ENCODE measurements around the gene PRKCSH. TPM values are rescaled to one million over a fixed set of nuclear protein-coding genes. Genes with fewer than 3 reads are reported as not detected.

The PRKCSH gene
- polyA plus RNA-seq, 3 donors: 24.9 to 172 (median 28.4) TPM

GRCh38 chr19:11448410-11448809 lies 13.0 kb downstream of the PRKCSH start:
- Histone ChIP-seq H3K27me3 (ENCODE audit: control insufficient read depth in 2 of 2, insufficient read depth in 2 of 2, low read length in 2 of 2) (no peaks in the 10 kb centered on the region), H3K9ac (ENCODE audit: insufficient read depth, low read length, poor library complexity, severe bottlenecking) (no peak overlapping the region), H2AFZ (ENCODE audit: insufficient read depth, low read depth, low read length, poor library complexity, severe bottlenecking) (no peak overlapping the region), H3K36me3 (replicated peaks in 1 of 2; ENCODE audit: control insufficient read depth in 1 of 2, insufficient read depth in 2 of 2, low read length in 2 of 2) (peaks cover 59 to 77% of the 10 kb centered on the region in 2 donors), H3K27ac (ENCODE audit: low read depth in 1 of 2, low read length in 2 of 2) (no peak overlapping the region), H3K9me3 (replicated peaks in 1 of 2; ENCODE audit: control insufficient read depth in 1 of 2, insufficient read depth in 1 of 2, low read length in 2 of 2) (no peaks in the 10 kb centered on the region), H3K79me2 (ENCODE audit: insufficient read depth, low read length) (no peaks in the 10 kb centered on the region), H3K4me3 (replicated peaks in 1 of 3; ENCODE audit: low read depth in 2 of 3, low read length in 3 of 3) (no peak overlapping the region), H4K20me1 (ENCODE audit: insufficient read depth, low read length) (peaks cover 23% of the 10 kb centered on the region), H3K4me1 (ENCODE audit: control insufficient read depth in 1 of 2, insufficient read depth in 2 of 2, low read length in 2 of 2) (no peaks in the 10 kb centered on the region), H3K4me2 (replicated peaks; ENCODE audit: extremely low read depth, low read length, poor library complexity, severe bottlenecking) (no peak overlapping the region)
- 91% methylated on average over 12 of the region's 13 CpGs for WGBS (ENCODE audit: insufficient coverage)
- H3K27me3 Mint-ChIP-seq (ENCODE audit: low read depth in 3 of 3): peaks cover 0 to 3% (median 3%) of the 10 kb centered on the region in 3 donors
- H3K9me3 Mint-ChIP-seq: peaks cover 0 to 1% (median 0%) of the 10 kb centered on the region in 7 donors
- H3K4me3 Mint-ChIP-seq: no peak overlapping the region
- DNase-seq: no peak
- peaks cover 40 to 69% of the 10 kb centered on the region in 2 donors for H3K36me3 Mint-ChIP-seq
- TF ChIP-seq CTCF (IDR thresholded peaks at IDR 0.05): no peak
- H3K27ac Mint-ChIP-seq: no peak overlapping the region
- no peaks in the 10 kb centered on the region for H3K4me1 Mint-ChIP-seq
- intact Hi-C loops (cut with micrococcal nuclease): loop anchor here in 1 of 2 donors (5.0 kb wide), 1 partner anchor 161 kb away; no protein-coding TSS in a partner anchor

GRCh38 chr19:11448923-11449554 lies 13.6 kb downstream of the PRKCSH start:
- H3K27ac ChIP-seq (ENCODE audit: low read depth in 1 of 2, low read length in 2 of 2): no peak overlapping the region
- H3K4me1 ChIP-seq (ENCODE audit: control insufficient read depth in 1 of 2, insufficient read depth in 2 of 2, low read length in 2 of 2): no peaks in the 10 kb centered on the region
- Mint-ChIP-seq H3K27me3 (ENCODE audit: low read depth in 3 of 3) (peaks cover 0 to 3% (median 2%) of the 10 kb centered on the region in 3 donors), H3K9me3 (peaks cover 0 to 1% (median 0%) of the 10 kb centered on the region in 7 donors), H3K4me3 (no peak overlapping the region), H3K27ac (no peak overlapping the region), H3K36me3 (peaks cover 39 to 63% of the 10 kb centered on the region in 2 donors), H3K4me1 (no peaks in the 10 kb centered on the region)
- H3K36me3 ChIP-seq (replicated peaks in 1 of 2; ENCODE audit: control insufficient read depth in 1 of 2, insufficient read depth in 2 of 2, low read length in 2 of 2): peaks cover 56 to 70% of the 10 kb centered on the region in 2 donors
- 97% methylated on average over 28 of the region's 31 CpGs for WGBS (ENCODE audit: insufficient coverage)
- H3K79me2 ChIP-seq (ENCODE audit: insufficient read depth, low read length): no peaks in the 10 kb centered on the region
- no peak overlapping the region for H3K9ac ChIP-seq (ENCODE audit: insufficient read depth, low read length, poor library complexity, severe bottlenecking)
- no peaks in the 10 kb centered on the region for H3K9me3 ChIP-seq (replicated peaks in 1 of 2; ENCODE audit: control insufficient read depth in 1 of 2, insufficient read depth in 1 of 2, low read length in 2 of 2)
- H3K4me3 ChIP-seq (replicated peaks in 1 of 3; ENCODE audit: low read depth in 2 of 3, low read length in 3 of 3): no peak overlapping the region
- no peak overlapping the region for H3K4me2 ChIP-seq (replicated peaks; ENCODE audit: extremely low read depth, low read length, poor library complexity, severe bottlenecking)
- no peak for TF ChIP-seq CTCF (IDR thresholded peaks at IDR 0.05)
- H2AFZ ChIP-seq (ENCODE audit: insufficient read depth, low read depth, low read length, poor library complexity, severe bottlenecking): no peak overlapping the region
- intact Hi-C loops (cut with micrococcal nuclease): loop anchor here in 1 of 2 donors (5.0 kb wide), 1 partner anchor 162 kb away; no protein-coding TSS in a partner anchor
- no peaks in the 10 kb centered on the region for H3K27me3 ChIP-seq (ENCODE audit: control insufficient read depth in 2 of 2, insufficient read depth in 2 of 2, low read length in 2 of 2)
- no peak for DNase-seq
- H4K20me1 ChIP-seq (ENCODE audit: insufficient read depth, low read length): peaks cover 18% of the 10 kb centered on the region
